PC-9 (cell line): ENCODE data around the gene YBX1.

Experiments
- EZH2 ChIP-seq: fragments of 200-600 bp; sonication (generic); IDR thresholded peaks from 2 replicates; pipeline ENCODE4 v1.8.0; 2017; ENCODE audit warnings: antibody characterized with exemption, low read depth
- TF ChIP-seq, protein P1 (sequence below): fragments of 200-600 bp; sonication (generic); conservative IDR thresholded peaks from 2 replicates; pipeline ENCODE4 v1.6.1; 2017; ENCODE audit warnings: mixed run types, antibody characterized with exemption, mild to moderate bottlenecking, moderate library complexity

- TF ChIP-seq, protein P1, sequence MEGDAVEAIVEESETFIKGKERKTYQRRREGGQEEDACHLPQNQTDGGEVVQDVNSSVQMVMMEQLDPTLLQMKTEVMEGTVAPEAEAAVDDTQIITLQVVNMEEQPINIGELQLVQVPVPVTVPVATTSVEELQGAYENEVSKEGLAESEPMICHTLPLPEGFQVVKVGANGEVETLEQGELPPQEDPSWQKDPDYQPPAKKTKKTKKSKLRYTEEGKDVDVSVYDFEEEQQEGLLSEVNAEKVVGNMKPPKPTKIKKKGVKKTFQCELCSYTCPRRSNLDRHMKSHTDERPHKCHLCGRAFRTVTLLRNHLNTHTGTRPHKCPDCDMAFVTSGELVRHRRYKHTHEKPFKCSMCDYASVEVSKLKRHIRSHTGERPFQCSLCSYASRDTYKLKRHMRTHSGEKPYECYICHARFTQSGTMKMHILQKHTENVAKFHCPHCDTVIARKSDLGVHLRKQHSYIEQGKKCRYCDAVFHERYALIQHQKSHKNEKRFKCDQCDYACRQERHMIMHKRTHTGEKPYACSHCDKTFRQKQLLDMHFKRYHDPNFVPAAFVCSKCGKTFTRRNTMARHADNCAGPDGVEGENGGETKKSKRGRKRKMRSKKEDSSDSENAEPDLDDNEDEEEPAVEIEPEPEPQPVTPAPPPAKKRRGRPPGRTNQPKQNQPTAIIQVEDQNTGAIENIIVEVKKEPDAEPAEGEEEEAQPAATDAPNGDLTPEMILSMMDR: no peak
- no peak for TF ChIP-seq EZH2
Observed at GRCh38 chr1:42721926-42722325, 39.7 kb downstream of the YBX1 start.
